ENCODE measurements around the gene DMRTB1.

DNA sequence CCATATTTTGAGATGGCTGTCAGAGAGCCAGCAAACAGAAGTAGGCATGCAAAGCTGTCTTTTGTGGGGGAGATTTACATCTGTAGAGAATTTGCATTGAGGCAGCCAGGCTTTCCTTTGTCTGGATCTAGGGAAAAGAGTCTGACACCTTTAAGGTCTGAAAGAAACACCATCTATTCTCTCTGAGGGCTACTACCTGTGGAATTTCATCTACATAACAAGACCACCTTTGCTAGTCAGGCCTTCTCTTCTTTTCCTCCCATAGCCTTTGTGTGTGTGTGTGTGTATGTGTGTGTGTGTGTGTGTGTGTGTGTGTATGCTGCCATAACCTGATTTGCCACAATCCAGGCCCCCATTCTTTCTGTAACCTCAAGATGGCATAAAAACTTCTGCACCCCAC lies 28.4 kb upstream of the DMRTB1 start:
- TF ChIP-seq, protein P1, sequence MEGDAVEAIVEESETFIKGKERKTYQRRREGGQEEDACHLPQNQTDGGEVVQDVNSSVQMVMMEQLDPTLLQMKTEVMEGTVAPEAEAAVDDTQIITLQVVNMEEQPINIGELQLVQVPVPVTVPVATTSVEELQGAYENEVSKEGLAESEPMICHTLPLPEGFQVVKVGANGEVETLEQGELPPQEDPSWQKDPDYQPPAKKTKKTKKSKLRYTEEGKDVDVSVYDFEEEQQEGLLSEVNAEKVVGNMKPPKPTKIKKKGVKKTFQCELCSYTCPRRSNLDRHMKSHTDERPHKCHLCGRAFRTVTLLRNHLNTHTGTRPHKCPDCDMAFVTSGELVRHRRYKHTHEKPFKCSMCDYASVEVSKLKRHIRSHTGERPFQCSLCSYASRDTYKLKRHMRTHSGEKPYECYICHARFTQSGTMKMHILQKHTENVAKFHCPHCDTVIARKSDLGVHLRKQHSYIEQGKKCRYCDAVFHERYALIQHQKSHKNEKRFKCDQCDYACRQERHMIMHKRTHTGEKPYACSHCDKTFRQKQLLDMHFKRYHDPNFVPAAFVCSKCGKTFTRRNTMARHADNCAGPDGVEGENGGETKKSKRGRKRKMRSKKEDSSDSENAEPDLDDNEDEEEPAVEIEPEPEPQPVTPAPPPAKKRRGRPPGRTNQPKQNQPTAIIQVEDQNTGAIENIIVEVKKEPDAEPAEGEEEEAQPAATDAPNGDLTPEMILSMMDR (conservative IDR thresholded peaks at IDR 0.05; ENCODE audit: low read depth, low read length), result no peak
- TF ChIP-seq EZH2 (IDR thresholded peaks at IDR 0.05; ENCODE audit: low read length, unreplicated experiment), result no peak

Measured in PC-3 (cell line).